Brain microvascular endothelial cell (primary cell): Measurements from ENCODE around the gene NMNAT2.

Experiments
- DNase-seq: peaks from one replicate; pipeline ENCODE4 v3.0.0-alpha.2; 2020
- H3K27ac ChIP-seq: fragments of 250-450 bp; sonication (Bioruptor Pico); 2 replicates; pipeline ENCODE4 v1.5.1; 2020; ENCODE audit warnings: mild to moderate bottlenecking, moderate library complexity
- H3K27me3 ChIP-seq: fragments of 250-450 bp; sonication (Bioruptor Pico); replicated peaks from 2 replicates; pipeline ENCODE4 v1.5.1; 2020; ENCODE audit warnings: mild to moderate bottlenecking
- H3K36me3 ChIP-seq: fragments of 250-450 bp; sonication (Bioruptor Pico); replicated peaks from 2 replicates; pipeline ENCODE4 v1.5.1; 2020; ENCODE audit warnings: mild to moderate bottlenecking
- H3K4me3 ChIP-seq: 2 replicates; pipeline ENCODE4 v1.5.1; 2011; ENCODE audit warnings: low read depth, mild to moderate bottlenecking, control low read depth, low read length, moderate library complexity
- in situ Hi-C: cut with HindIII; loops from 2 replicates; pipeline ENCODE4 v1.10.0; 2017; ENCODE audit warnings: low sequenced_read_pairs, low pct_ligation_motif_present
- TF ChIP-seq, protein P1 (sequence below): IDR thresholded peaks from 2 replicates; pipeline ENCODE4 v1.5.1; 2011; ENCODE audit warnings: low read depth, mild to moderate bottlenecking, moderate library complexity, low read length, control low read depth, inconsistent platforms; ENCODE audit errors: missing control alignments

Gene NMNAT2

DNA sequence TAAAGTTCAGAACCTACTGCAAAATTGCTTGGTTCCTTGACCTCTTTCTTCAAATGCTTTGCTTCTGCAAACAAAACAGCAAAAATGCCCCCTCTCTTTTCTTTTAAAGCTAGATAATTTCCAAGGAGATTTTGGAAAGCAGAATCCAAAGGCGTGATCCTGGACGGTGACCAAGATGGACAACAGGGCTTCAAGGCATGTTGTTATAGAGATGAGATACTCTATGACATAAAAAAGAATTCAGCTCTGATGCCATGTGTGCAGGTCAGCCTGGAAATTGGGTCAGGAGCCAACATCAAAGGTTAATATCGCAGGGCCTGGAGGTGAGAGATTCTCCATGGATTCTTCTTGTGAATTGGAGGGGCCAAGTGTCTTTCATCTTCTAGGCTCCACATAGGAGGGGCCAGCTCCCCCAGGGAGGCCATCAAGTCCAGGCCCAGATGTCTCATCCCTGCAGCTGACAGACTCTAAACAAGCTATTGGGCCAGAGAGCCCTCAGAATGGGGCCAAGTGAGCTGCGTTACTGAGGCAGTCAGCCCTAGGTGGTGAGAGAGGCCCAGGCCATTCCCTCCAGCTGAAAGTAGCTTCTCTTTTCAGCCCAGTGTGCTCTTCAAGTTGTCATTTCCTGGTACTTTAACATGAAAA, 45.5 kb downstream of the NMNAT2 start:
- H3K27ac ChIP-seq = no peak overlapping the region
- no peak for DNase-seq
- in situ Hi-C loops = no loop called here
- no peaks in the 10 kb centered on the region for H3K36me3 ChIP-seq
- TF ChIP-seq, protein P1, sequence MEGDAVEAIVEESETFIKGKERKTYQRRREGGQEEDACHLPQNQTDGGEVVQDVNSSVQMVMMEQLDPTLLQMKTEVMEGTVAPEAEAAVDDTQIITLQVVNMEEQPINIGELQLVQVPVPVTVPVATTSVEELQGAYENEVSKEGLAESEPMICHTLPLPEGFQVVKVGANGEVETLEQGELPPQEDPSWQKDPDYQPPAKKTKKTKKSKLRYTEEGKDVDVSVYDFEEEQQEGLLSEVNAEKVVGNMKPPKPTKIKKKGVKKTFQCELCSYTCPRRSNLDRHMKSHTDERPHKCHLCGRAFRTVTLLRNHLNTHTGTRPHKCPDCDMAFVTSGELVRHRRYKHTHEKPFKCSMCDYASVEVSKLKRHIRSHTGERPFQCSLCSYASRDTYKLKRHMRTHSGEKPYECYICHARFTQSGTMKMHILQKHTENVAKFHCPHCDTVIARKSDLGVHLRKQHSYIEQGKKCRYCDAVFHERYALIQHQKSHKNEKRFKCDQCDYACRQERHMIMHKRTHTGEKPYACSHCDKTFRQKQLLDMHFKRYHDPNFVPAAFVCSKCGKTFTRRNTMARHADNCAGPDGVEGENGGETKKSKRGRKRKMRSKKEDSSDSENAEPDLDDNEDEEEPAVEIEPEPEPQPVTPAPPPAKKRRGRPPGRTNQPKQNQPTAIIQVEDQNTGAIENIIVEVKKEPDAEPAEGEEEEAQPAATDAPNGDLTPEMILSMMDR = no peak
- no peak overlapping the region for H3K4me3 ChIP-seq
- no peaks in the 10 kb centered on the region for H3K27me3 ChIP-seq

DNA sequence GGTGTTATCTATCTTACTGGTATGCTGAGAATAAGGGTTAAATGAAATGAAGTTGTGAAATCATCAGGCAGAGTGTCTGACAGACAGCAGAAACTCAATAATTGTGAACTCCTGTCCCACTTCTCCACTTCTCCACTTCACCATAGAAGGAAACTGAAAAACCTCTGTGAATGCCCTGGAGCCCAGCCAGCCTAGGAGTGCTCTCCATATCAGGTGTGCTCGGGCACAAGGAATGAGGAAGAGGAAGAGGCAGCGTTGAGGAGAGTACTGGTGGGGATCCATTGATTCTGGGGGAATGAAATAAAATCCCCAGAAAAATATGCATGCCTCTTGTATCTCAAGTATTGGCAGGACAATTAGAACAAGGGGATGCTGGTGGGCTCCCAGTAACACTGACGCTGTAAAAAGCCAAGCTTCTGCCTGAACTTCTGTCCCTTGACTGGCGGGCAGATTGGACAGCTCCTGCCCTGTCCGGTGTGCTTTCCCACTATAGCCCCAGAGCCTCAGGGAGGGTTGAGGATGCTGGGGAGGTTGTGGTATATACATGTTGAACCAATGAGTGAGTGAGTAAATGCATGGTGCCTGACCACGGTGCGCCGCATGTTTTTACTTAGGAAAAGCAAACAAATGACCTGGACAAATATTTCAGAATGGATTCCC, 47.7 kb downstream of the NMNAT2 start:
- Histone ChIP-seq H3K27ac (no peak overlapping the region), H3K36me3 (no peaks in the 10 kb centered on the region), H3K4me3 (no peak overlapping the region), H3K27me3 (no peaks in the 10 kb centered on the region)
- in situ Hi-C loops = no loop called here
- DNase-seq = no peak
- TF ChIP-seq, protein P1 = no peak

DNA sequence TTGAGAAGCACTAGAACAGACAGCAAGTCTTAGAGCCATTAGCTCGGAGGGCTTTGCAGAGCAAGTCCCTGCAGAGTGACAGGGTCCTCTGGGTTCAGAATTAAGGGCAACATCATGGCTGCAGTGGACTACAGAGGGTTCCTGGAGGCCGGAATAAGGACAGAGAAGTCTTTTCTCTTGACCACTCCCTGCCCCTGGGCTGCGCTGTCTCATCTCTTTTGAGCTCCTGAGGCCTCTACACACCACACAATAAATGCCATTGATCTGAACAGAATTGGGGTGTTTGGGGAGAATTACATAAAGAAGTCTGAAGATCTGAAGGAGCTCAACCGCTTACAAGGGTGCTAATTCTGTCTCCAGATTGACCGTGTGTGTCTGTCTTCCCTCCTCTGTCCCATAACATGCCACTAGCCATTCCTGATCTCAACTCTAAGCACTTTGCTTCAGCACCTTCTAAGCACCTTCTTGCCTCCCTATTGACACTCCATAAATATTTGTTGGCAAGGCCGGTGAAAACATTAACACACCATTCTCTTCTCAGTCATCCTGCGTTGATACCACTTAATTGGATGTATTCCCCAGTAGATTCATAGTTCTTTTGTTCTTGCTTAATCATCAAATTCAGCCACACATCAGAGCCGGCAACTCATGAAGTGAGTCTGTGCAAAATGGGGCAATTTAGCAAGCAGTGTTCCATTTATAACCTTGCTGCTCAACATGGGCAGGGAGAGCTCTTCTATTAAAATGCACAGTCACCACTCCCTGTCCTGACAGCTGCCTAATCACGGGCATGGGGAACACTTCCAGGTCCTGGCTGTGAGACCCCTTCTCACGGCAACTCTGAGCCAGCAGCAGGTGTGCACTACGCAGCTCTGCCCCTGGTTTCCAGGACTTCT, 49.7 kb downstream of the NMNAT2 start:
- H3K27me3 ChIP-seq = no peaks in the 10 kb centered on the region
- in situ Hi-C loops = no loop called here
- TF ChIP-seq, protein P1 = no peak

DNA sequence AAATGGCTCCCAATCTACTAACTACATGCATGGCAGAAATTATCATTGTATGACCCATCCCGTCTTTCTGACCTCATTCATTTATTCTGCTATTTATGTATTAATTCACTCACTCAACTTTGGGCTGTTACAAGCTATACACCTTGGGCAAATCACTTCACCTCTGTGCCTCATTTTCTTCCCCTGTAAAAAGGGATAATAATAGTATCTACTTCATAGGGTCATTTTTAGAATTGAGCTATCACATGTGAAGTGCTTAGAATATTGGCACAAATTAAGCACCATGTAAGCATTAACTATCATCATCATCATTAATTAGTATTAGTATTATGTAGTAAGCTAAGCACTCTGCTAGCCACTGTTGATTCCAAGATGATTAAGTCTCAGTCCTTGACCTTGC, 52.1 kb downstream of the NMNAT2 start:
- Histone ChIP-seq H3K27ac (no peak overlapping the region), H3K36me3 (no peaks in the 10 kb centered on the region), H3K27me3 (no peaks in the 10 kb centered on the region), H3K4me3 (no peak overlapping the region)
- no peak for DNase-seq
- in situ Hi-C loops = no loop called here
- TF ChIP-seq, protein P1 = no peak

More for the DNA sequence above, 49.7 kb downstream of the NMNAT2 start:
- DNase-seq = no peak
- Histone ChIP-seq H3K4me3 (no peak overlapping the region), H3K27ac (no peak overlapping the region), H3K36me3 (no peaks in the 10 kb centered on the region)

DNA sequence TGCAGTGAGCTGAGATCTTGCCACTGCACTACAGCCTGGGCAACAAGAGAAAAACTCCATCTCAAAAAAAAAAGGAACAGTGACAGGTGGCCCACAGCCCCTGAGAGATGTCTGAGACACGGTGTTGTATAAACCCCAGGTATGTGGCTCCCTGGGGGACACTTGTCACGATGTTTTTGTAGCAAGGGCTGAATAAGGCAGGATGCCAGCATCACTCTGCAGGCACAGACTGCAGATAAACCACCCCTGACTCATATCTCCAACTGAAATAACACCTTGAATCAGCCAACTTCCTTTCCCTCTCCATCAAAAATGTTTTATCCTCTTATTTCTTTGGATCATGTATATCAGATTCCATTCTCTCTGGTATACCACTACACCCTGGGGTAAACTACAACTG, 52.5 kb downstream of the NMNAT2 start:
- Histone ChIP-seq H3K27ac (no peak overlapping the region), H3K27me3 (no peaks in the 10 kb centered on the region), H3K4me3 (no peak overlapping the region), H3K36me3 (no peaks in the 10 kb centered on the region)
- in situ Hi-C loops = no loop called here
- DNase-seq = no peak
- TF ChIP-seq, protein P1 = no peak
